Fibroblast of gingiva (primary cell): ENCODE data around the gene LCOR.
"Not testable (repeated sequence)": the region's sequence is repeated elsewhere in the genome, so short reads cannot be mapped to it uniquely, and the experiment has no call there.

ENCODE experiments used
- DNase-seq: peaks from one replicate; pipeline ENCODE4 v3.0.0-alpha.2; 2011; ENCODE audit warnings: low read depth

The LCOR gene

GRCh38 chr10:97013983-97014382, 181.9 kb downstream of the LCOR start:
- DNase-seq: no peak

- no peak for DNase-seq
These were observed 183.1 kb downstream of the LCOR start for GRCh38 chr10:97015240-97015639.

GRCh38 chr10:97016728-97017473, 184.8 kb downstream of the LCOR start:
- DNase-seq: no peak

- no peak for DNase-seq
These were observed 185.4 kb downstream of the LCOR start for GRCh38 chr10:97017474-97017903.

- DNase-seq: no peak
These were observed 186.4 kb downstream of the LCOR start for GRCh38 chr10:97018251-97019212.

GRCh38 chr10:97019213-97019844, 187.2 kb downstream of the LCOR start:
- DNase-seq: no peak

- no peak for DNase-seq
These were observed 188.6 kb downstream of the LCOR start for GRCh38 chr10:97020452-97021400.

- no peak for DNase-seq
These were observed 190.5 kb downstream of the LCOR start for GRCh38 chr10:97022616-97023015.

- DNase-seq: no peak
These were observed 191.5 kb downstream of the LCOR start for GRCh38 chr10:97023401-97024167.

GRCh38 chr10:97024168-97025073, 192.3 kb downstream of the LCOR start:
- DNase-seq: no peak

- peak; percentile 64 for DNase-seq
These were observed 193.6 kb downstream of the LCOR start for GRCh38 chr10:97025613-97026242.

- no peak for DNase-seq
These were observed 196.2 kb downstream of the LCOR start for GRCh38 chr10:97028126-97028831.

GRCh38 chr10:97028832-97029178, 196.7 kb downstream of the LCOR start:
- no peak for DNase-seq

- DNase-seq: no peak
These were observed 197.2 kb downstream of the LCOR start for GRCh38 chr10:97029271-97029670.

GRCh38 chr10:97030894-97031293, 198.8 kb downstream of the LCOR start:
- no peak for DNase-seq

- DNase-seq: no peak
These were observed 199.4 kb downstream of the LCOR start for GRCh38 chr10:97031459-97031858.

GRCh38 chr10:97032624-97033023, 200.5 kb downstream of the LCOR start:
- no peak for DNase-seq

GRCh38 chr10:97033841-97034240, 201.7 kb downstream of the LCOR start:
- DNase-seq: not testable (repeated sequence)
